ENCODE results near the gene ADD3. TPM values are rescaled to one million over a fixed set of nuclear protein-coding genes. Genes with fewer than 3 reads are reported as not detected.

The ADD3 gene
- total and polyA plus RNA-seq, 7 donors = 4.2 to 26.3 (median 10.4) TPM

GRCh38 chr10:110009736-110010475, 2.1 kb downstream of the ADD3 start:
- Histone ChIP-seq H3K36me3 (ENCODE audit: insufficient read depth in 1 of 2, low read depth in 1 of 2) (no peaks in the 10 kb centered on the region), H3K4me3 (peak overlapping the region; percentile 99), H3K9me3 (no peaks in the 10 kb centered on the region), H3K4me1 (peaks cover 24% of the 10 kb centered on the region), H3K27me3 (ENCODE audit: insufficient read depth in 3 of 3, low read length in 2 of 3) (no peaks in the 10 kb centered on the region), H3K27ac (no peak overlapping the region)
- intact Hi-C loops (cut with DNase I) = loop anchor here (2.0 to 5.0 kb wide), 4 partner anchors 62 to 128 kb away; partner anchors contain the start of gene XPNPEP1 (in 1 of the 2)
- DNase-seq (no peak), ATAC-seq (no peak)
- no peak for TF ChIP-seq CTCF (IDR thresholded peaks at IDR 0.05)
- 70 to 80% (median 78%) methylated on average over 4 of the region's 4 CpGs for WGBS, 3 donors

GRCh38 chr10:110010486-110011378, 2.9 kb downstream of the ADD3 start:
- peaks cover 24% of the 10 kb centered on the region for H3K4me1 ChIP-seq
- 59 to 79% (median 62%) methylated on average over 2 of the region's 2 CpGs for WGBS, 3 donors
- ATAC-seq = no peak
- H3K9me3 ChIP-seq = no peaks in the 10 kb centered on the region
- H3K36me3 ChIP-seq (ENCODE audit: insufficient read depth in 1 of 2, low read depth in 1 of 2) = no peaks in the 10 kb centered on the region
- peak overlapping the region; percentile 99 for H3K4me3 ChIP-seq
- H3K27me3 ChIP-seq (ENCODE audit: insufficient read depth in 3 of 3, low read length in 2 of 3) = no peaks in the 10 kb centered on the region
- intact Hi-C loops (cut with DNase I) = no loop called here
- TF ChIP-seq CTCF (IDR thresholded peaks at IDR 0.05) = no peak
- DNase-seq = no peak
- H3K27ac ChIP-seq = no peak overlapping the region

- DNase-seq (no peak), ATAC-seq (no peak)
- 70 to 77% (median 72%) methylated on average over 3 of the region's 3 CpGs for WGBS, 3 donors
- no peaks in the 10 kb centered on the region for H3K36me3 ChIP-seq (ENCODE audit: insufficient read depth in 1 of 2, low read depth in 1 of 2)
- H3K4me3 ChIP-seq = no peak overlapping the region
- intact Hi-C loops (cut with DNase I) = loop anchor here in 1 of 2 donors (1.0 kb wide), 1 partner anchor 18 kb away; no protein-coding TSS in a partner anchor
- H3K27me3 ChIP-seq (ENCODE audit: insufficient read depth in 3 of 3, low read length in 2 of 3) = no peaks in the 10 kb centered on the region
- H3K4me1 ChIP-seq = peaks cover 22% of the 10 kb centered on the region
- TF ChIP-seq CTCF (IDR thresholded peaks at IDR 0.05) = no peak
- no peaks in the 10 kb centered on the region for H3K9me3 ChIP-seq
- no peak overlapping the region for H3K27ac ChIP-seq
These were observed 3.9 kb downstream of the ADD3 start for GRCh38 chr10:110011681-110012080.

GRCh38 chr10:110013630-110014293, 6.0 kb downstream of the ADD3 start:
- no peak for ATAC-seq

More at GRCh38 chr10:110013630-110014293, 6.0 kb downstream of the ADD3 start:
- no peaks in the 10 kb centered on the region for H3K27me3 ChIP-seq (ENCODE audit: insufficient read depth in 3 of 3, low read length in 2 of 3)
- no peak overlapping the region for H3K4me3 ChIP-seq
- intact Hi-C loops (cut with DNase I) = no loop called here
- 50 to 68% (median 52%) methylated on average over 4 of the region's 4 CpGs for WGBS, 3 donors
- DNase-seq = no peak
- no peaks in the 10 kb centered on the region for H3K9me3 ChIP-seq
- peaks cover 24% of the 10 kb centered on the region for H3K4me1 ChIP-seq
- no peaks in the 10 kb centered on the region for H3K36me3 ChIP-seq (ENCODE audit: insufficient read depth in 1 of 2, low read depth in 1 of 2)
- no peak overlapping the region for H3K27ac ChIP-seq
- TF ChIP-seq CTCF (IDR thresholded peaks at IDR 0.05) = no peak

All from psoas muscle (tissue), 8 donors.